Nephron (organoid): ENCODE results near the gene GLI3.

Experiments
- H3K27ac Mint-ChIP-seq, 3 experiments: 2 replicates each; pipeline ENCODE4 v1.8.0; 2020; ENCODE audit warnings: mixed read lengths in 3 of 3, mild to moderate bottlenecking in 2 of 3, moderate library complexity in 1 of 3
- H3K27me3 Mint-ChIP-seq: 2 replicates; pipeline ENCODE4 v1.8.0; 2021; ENCODE audit warnings: low read depth, mild to moderate bottlenecking, moderate library complexity, mixed read lengths
- H3K36me3 Mint-ChIP-seq: 2 replicates; pipeline ENCODE4 v1.8.0; 2020; ENCODE audit warnings: low read depth, mixed read lengths
- H3K4me1 Mint-ChIP-seq: 2 replicates; pipeline ENCODE4 v1.8.0; 2020; ENCODE audit warnings: mixed read lengths
- H3K4me3 Mint-ChIP-seq, 3 experiments: 2 replicates each; pipeline ENCODE4 v1.8.0; 2020; ENCODE audit warnings: mild to moderate bottlenecking in 3 of 3, mixed read lengths in 3 of 3, moderate library complexity in 2 of 3
- H3K9me3 Mint-ChIP-seq: 2 replicates; pipeline ENCODE4 v1.8.0; 2020; ENCODE audit warnings: mixed read lengths
- CTCF ChIP-seq, 3 experiments: fragments of 200-600 bp; sonication (generic); IDR thresholded peaks; one replicate each; pipeline ENCODE4 v1.5.0; 2021; ENCODE audit warnings: antibody characterized with exemption in 3 of 3; ENCODE audit not compliant: unreplicated experiment in 3 of 3

GLI3 gene

GRCh38 chr7:41977151-41977651, 259.8 kb downstream of the GLI3 start:
- Mint-ChIP-seq H3K4me3 (no peak overlapping the region), H3K27me3 (no peaks in the 10 kb centered on the region), H3K27ac (peak overlapping the region in 2 of 3 experiments; percentile 13 to 19), H3K4me1 (peaks cover 61% of the 10 kb centered on the region), H3K9me3 (no peaks in the 10 kb centered on the region), H3K36me3 (peaks cover 54% of the 10 kb centered on the region)
- TF ChIP-seq CTCF (IDR thresholded peaks at IDR 0.05; ENCODE audit: unreplicated experiment in 3 of 3) = peak; percentile 72 to 79 (median 73)

- Mint-ChIP-seq H3K36me3 (peaks cover 56% of the 10 kb centered on the region), H3K4me1 (peaks cover 57% of the 10 kb centered on the region), H3K9me3 (no peaks in the 10 kb centered on the region), H3K27ac (no peak overlapping the region), H3K4me3 (no peak overlapping the region), H3K27me3 (no peaks in the 10 kb centered on the region)
- TF ChIP-seq CTCF (IDR thresholded peaks at IDR 0.05; ENCODE audit: unreplicated experiment in 3 of 3) = no peak
These were observed 260.6 kb downstream of the GLI3 start for GRCh38 chr7:41976411-41976810.

DNA sequence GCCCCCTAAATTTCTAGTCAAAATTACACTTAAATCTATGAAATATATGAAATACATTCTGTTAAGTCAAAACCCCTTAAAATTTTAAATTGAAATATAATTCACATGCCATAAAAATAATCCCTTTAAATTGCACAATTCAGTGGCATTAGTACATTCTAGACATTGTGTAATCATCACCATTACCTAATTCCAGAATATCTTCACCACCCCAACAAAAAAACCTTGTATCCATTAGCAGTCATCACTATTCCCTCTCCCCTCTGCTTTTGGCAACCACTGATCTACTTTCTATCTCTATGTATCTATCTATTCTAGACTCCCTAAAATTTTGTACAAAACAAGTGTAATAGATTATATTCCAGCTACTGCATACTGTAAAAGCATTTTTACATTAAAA, 261.2 kb downstream of the GLI3 start:
- no peaks in the 10 kb centered on the region for H3K9me3 Mint-ChIP-seq
- TF ChIP-seq CTCF (IDR thresholded peaks at IDR 0.05; ENCODE audit: unreplicated experiment in 3 of 3) = no peak
- no peak overlapping the region for H3K27ac Mint-ChIP-seq
- no peaks in the 10 kb centered on the region for H3K27me3 Mint-ChIP-seq
- no peak overlapping the region for H3K4me3 Mint-ChIP-seq
- peaks cover 58% of the 10 kb centered on the region for H3K4me1 Mint-ChIP-seq
- peaks cover 60% of the 10 kb centered on the region for H3K36me3 Mint-ChIP-seq

- TF ChIP-seq CTCF (IDR thresholded peaks at IDR 0.05; ENCODE audit: unreplicated experiment in 3 of 3) = no peak
- Mint-ChIP-seq H3K4me1 (peaks cover 49% of the 10 kb centered on the region), H3K4me3 (no peak overlapping the region), H3K36me3 (peaks cover 52% of the 10 kb centered on the region), H3K9me3 (no peaks in the 10 kb centered on the region), H3K27me3 (no peaks in the 10 kb centered on the region), H3K27ac (no peak overlapping the region)
These were observed 262.0 kb downstream of the GLI3 start for GRCh38 chr7:41974870-41975557.

GRCh38 chr7:41973202-41973730, 263.7 kb downstream of the GLI3 start:
- Mint-ChIP-seq H3K4me1 (peaks cover 44% of the 10 kb centered on the region), H3K9me3 (no peaks in the 10 kb centered on the region), H3K4me3 (no peak overlapping the region), H3K36me3 (peaks cover 57% of the 10 kb centered on the region), H3K27me3 (no peaks in the 10 kb centered on the region), H3K27ac (peak overlapping the region; percentile 19 to 53 (median 39))
- TF ChIP-seq CTCF (IDR thresholded peaks at IDR 0.05; ENCODE audit: unreplicated experiment in 3 of 3) = no peak

DNA sequence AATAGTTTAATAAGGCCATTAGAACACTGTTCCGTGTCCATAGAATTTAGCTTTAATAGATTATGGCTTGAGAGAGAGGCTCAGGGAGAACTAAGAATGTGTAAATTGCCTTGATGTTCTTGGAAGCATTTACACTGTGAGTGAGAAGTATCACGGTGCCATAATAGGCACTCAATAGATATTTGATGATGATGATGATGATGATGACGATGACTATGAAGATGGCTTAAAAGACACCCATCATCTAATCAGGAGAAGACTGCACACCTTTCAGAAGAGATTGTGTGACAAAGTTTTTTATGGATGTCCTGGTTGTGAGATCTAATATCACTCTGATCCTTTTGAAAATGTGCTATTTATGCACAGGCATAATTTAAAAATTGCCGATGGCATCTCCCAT, 264.2 kb downstream of the GLI3 start:
- TF ChIP-seq CTCF (IDR thresholded peaks at IDR 0.05; ENCODE audit: unreplicated experiment in 3 of 3) = no peak
- Mint-ChIP-seq H3K9me3 (no peaks in the 10 kb centered on the region), H3K4me1 (peaks cover 44% of the 10 kb centered on the region), H3K27ac (peak overlapping the region; percentile 19 to 53 (median 39)), H3K4me3 (no peak overlapping the region), H3K36me3 (peaks cover 61% of the 10 kb centered on the region), H3K27me3 (no peaks in the 10 kb centered on the region)
